IMR-90 (cell line): ENCODE data around the gene CGN. TPM values are rescaled to one million over a fixed set of nuclear protein-coding genes. Genes with fewer than 3 reads are reported as not detected.

Experiments
- ATAC-seq: fragments of 200-7000 bp; cut with Tn5 transposase; 2 replicates; pipeline ENCODE4 v1.9.1; 2020; ENCODE audit warnings: low read depth, mild to moderate bottlenecking, moderate library complexity
- BruUV-seq: library from RNA; stranded (reverse); fragments of 400-500 nt; replicated peaks from 2 replicates; lab custom pipeline; 2021; lab: Mats Ljungman, UMichigan
- CTCF ChIA-PET: fragments of 300-600 bp; formaldehyde crosslinking; extraction: SDS; loops from one replicate; lab custom pipeline; 2021; ENCODE audit warnings: antibody characterized with exemption; lab: Yijun Ruan, JAX
- POLR2A ChIA-PET: fragments of 300-600 bp; sonication (Branson Sonifier 250); formaldehyde crosslinking; loops from one replicate; lab custom pipeline; 2022; ENCODE audit warnings: antibody characterized with exemption; ENCODE audit not compliant: unreplicated experiment; lab: Charles Lee
- DNase-seq: peaks from one replicate; pipeline ENCODE4 v3.0.0; 2013
- H2AFZ ChIP-seq: replicated peaks from 2 replicates; pipeline ENCODE3; 2013; ENCODE audit warnings: low read length, mild to moderate bottlenecking; ENCODE audit not compliant: poor library complexity
- H2AK5ac ChIP-seq: 2 replicates; pipeline ENCODE4 v1.6.1; 2013; ENCODE audit warnings: low read depth, low read length, inconsistent platforms
- H2AK9ac ChIP-seq: replicated peaks from 2 replicates; pipeline ENCODE3; 2013; ENCODE audit warnings: mild to moderate bottlenecking, low read depth, low read length, moderate library complexity; ENCODE audit not compliant: poor library complexity
- H2BK120ac ChIP-seq: 2 replicates; pipeline ENCODE4 v1.6.1; 2013; ENCODE audit warnings: low read depth, low read length, inconsistent platforms
- H2BK15ac ChIP-seq: 3 replicates; pipeline ENCODE4 v1.6.1; 2013; ENCODE audit warnings: low read depth, low read length, inconsistent platforms
- H2BK20ac ChIP-seq: 2 replicates; pipeline ENCODE4 v1.6.1; 2013; ENCODE audit warnings: low read depth, mild to moderate bottlenecking, inconsistent platforms, low read length, moderate library complexity
- H2BK5ac ChIP-seq: 2 replicates; pipeline ENCODE4 v1.6.1; 2013; ENCODE audit warnings: mild to moderate bottlenecking, low read depth, low read length, inconsistent platforms; ENCODE audit not compliant: poor library complexity, severe bottlenecking
- H3K14ac ChIP-seq: replicated peaks from 2 replicates; pipeline ENCODE4 v1.6.1; 2013; ENCODE audit warnings: low read depth, low read length, inconsistent platforms
- H3K18ac ChIP-seq: 2 replicates; pipeline ENCODE4 v1.6.1; 2013; ENCODE audit warnings: low read depth, low read length, control low read depth
- H3K23ac ChIP-seq: 2 replicates; pipeline ENCODE4 v1.6.1; 2013; ENCODE audit warnings: low read depth, low read length, inconsistent platforms
- H3K27ac ChIP-seq: 2 replicates; pipeline ENCODE4 v1.5.1; 2013; ENCODE audit warnings: mild to moderate bottlenecking, control low read depth, low read length; ENCODE audit not compliant: insufficient read depth
- H3K27me3 ChIP-seq: 2 replicates; pipeline ENCODE4 v1.6.1; 2013; ENCODE audit warnings: low read length; ENCODE audit not compliant: control insufficient read depth, insufficient read depth
- H3K36me3 ChIP-seq: 2 replicates; pipeline ENCODE4 v1.6.1; 2013; ENCODE audit warnings: low read length, mixed read lengths; ENCODE audit not compliant: control insufficient read depth, insufficient read depth
- H3K4ac ChIP-seq: 2 replicates; pipeline ENCODE4 v1.6.1; 2013; ENCODE audit warnings: low read depth, low read length, inconsistent platforms
- H3K4me1 ChIP-seq: 2 replicates; pipeline ENCODE4 v1.6.1; 2013; ENCODE audit warnings: low read length, mixed read lengths; ENCODE audit not compliant: control insufficient read depth, insufficient read depth
- H3K4me2 ChIP-seq: 2 replicates; pipeline ENCODE4 v1.6.1; 2013; ENCODE audit warnings: low read depth, mild to moderate bottlenecking, control low read depth, low read length, moderate library complexity
- H3K4me3 ChIP-seq: 2 replicates; pipeline ENCODE4 v1.5.1; 2013; ENCODE audit warnings: low read depth, mild to moderate bottlenecking, control low read depth, low read length, moderate library complexity; ENCODE audit not compliant: insufficient read depth
- H3K56ac ChIP-seq: 2 replicates; pipeline ENCODE4 v1.6.1; 2013; ENCODE audit warnings: low read length, inconsistent platforms; ENCODE audit not compliant: insufficient read depth; ENCODE audit errors: extremely low read depth
- H3K79me1 ChIP-seq, 2 experiments: 2 replicates each; pipeline ENCODE4 v1.6.1; 2013; ENCODE audit warnings: low read length in 2 of 2, inconsistent platforms in 1 of 2, low read depth in 1 of 2
- H3K9ac ChIP-seq: 2 replicates; pipeline ENCODE4 v1.6.1; 2013; ENCODE audit warnings: low read depth, low read length, control low read depth
- H3K9me1 ChIP-seq: 2 replicates; pipeline ENCODE4 v1.6.1; 2013; ENCODE audit warnings: low read length, inconsistent platforms; ENCODE audit not compliant: insufficient read depth
- H3K9me3 ChIP-seq: 2 replicates; pipeline ENCODE4 v1.6.1; 2013; ENCODE audit warnings: low read length; ENCODE audit not compliant: control insufficient read depth, insufficient read depth
- H4K20me1 ChIP-seq: 2 replicates; pipeline ENCODE4 v1.6.1; 2013; ENCODE audit warnings: low read length, inconsistent platforms; ENCODE audit not compliant: insufficient read depth
- H4K5ac ChIP-seq: 2 replicates; pipeline ENCODE4 v1.6.1; 2013; ENCODE audit warnings: mild to moderate bottlenecking, low read depth, low read length, control low read depth
- H4K8ac ChIP-seq, 2 experiments: 2 replicates each; pipeline ENCODE4 v1.6.1; 2013; ENCODE audit warnings: low read depth in 2 of 2, low read length in 2 of 2, control low read depth in 1 of 2, inconsistent platforms in 1 of 2
- H4K91ac ChIP-seq: 2 replicates; pipeline ENCODE4 v1.6.1; 2013; ENCODE audit warnings: low read depth, low read length, inconsistent platforms; ENCODE audit not compliant: insufficient read depth
- CTCF ChIP-seq: conservative IDR thresholded peaks from 2 replicates; pipeline ENCODE4 v1.5.1; 2012; ENCODE audit warnings: mild to moderate bottlenecking, low read depth, low read length, improper control_type of control experiment
- ELK1 ChIP-seq: fragments of 150-350 bp; IDR thresholded peaks from 2 replicates; pipeline ENCODE4 v1.6.1; 2016; ENCODE audit warnings: low read depth, mild to moderate bottlenecking, low read length, moderate library complexity, borderline replicate concordance
- FOS ChIP-seq: fragments of 150-350 bp; IDR thresholded peaks from 2 replicates; pipeline ENCODE4 v1.6.1; 2016; ENCODE audit warnings: low read depth, low read length
- MAFK ChIP-seq: IDR thresholded peaks from 2 replicates; pipeline ENCODE4 v1.6.1; 2012; ENCODE audit warnings: low read depth, low read length, improper control_type of control experiment
- MAZ ChIP-seq: IDR thresholded peaks from 2 replicates; pipeline ENCODE4 v1.6.1; 2012; ENCODE audit warnings: low read depth, mild to moderate bottlenecking, low read length, improper control_type of control experiment, moderate library complexity, borderline replicate concordance
- MXI1 ChIP-seq: IDR thresholded peaks from 2 replicates; pipeline ENCODE4 v1.6.1; 2012; ENCODE audit warnings: low read depth, mild to moderate bottlenecking, low read length, moderate library complexity, borderline replicate concordance
- NFE2L2 ChIP-seq: fragments of 150-350 bp; IDR thresholded peaks from 2 replicates; pipeline ENCODE4 v1.6.1; 2016; ENCODE audit warnings: low read depth, mild to moderate bottlenecking, low read length
- POLR2A ChIP-seq: IDR thresholded peaks from 2 replicates; pipeline ENCODE4 v1.6.1; 2012; ENCODE audit warnings: mild to moderate bottlenecking, low read depth, low read length
- RAD21 ChIP-seq: IDR thresholded peaks from 2 replicates; pipeline ENCODE4 v1.6.1; 2012; ENCODE audit warnings: low read length, improper control_type of control experiment
- RCOR1 ChIP-seq: IDR thresholded peaks from 2 replicates; pipeline ENCODE4 v1.6.1; 2012; ENCODE audit warnings: mild to moderate bottlenecking, low read length, improper control_type of control experiment; ENCODE audit not compliant: insufficient replicate concordance
- RFX5 ChIP-seq: IDR thresholded peaks from 2 replicates; pipeline ENCODE4 v1.8.0; 2012; ENCODE audit warnings: low read depth, mild to moderate bottlenecking, low read length, moderate library complexity
- SMC3 ChIP-seq: fragments of 150-350 bp; IDR thresholded peaks from 2 replicates; pipeline ENCODE4 v1.6.1; 2016; ENCODE audit warnings: low read depth, mild to moderate bottlenecking, antibody characterized with exemption, low read length, moderate library complexity
- USF2 ChIP-seq: fragments of 150-350 bp; IDR thresholded peaks from 2 replicates; pipeline ENCODE4 v1.6.1; 2017; ENCODE audit warnings: mild to moderate bottlenecking, antibody characterized with exemption, low read length, low read depth
- whole genome bisulfite sequencing, 2 experiments: methylation state at CpG; one replicate each; pipeline versions ENCODE4 v1.1.5 to v1.1.7; 2013; ENCODE audit warnings: missing lambda C conversion rate in 2 of 2; ENCODE audit not compliant: insufficient read length in 1 of 2; ENCODE audit errors: extremely low coverage in 2 of 2; 5-methylcytosine and 5-hydroxymethylcytosine counted together
- dilution Hi-C: fragments of 300-500 bp; cut with HindIII; formaldehyde crosslinking; loops from one replicate; pipeline ENCODE4 v1.14.3; 2018; ENCODE audit warnings: low sequenced_read_pairs; ENCODE audit not compliant: unreplicated experiment
- in situ Hi-C: fragments of 300-500 bp; cut with MboI; formaldehyde crosslinking; loops from 3 replicates; pipeline ENCODE4 v1.14.3; 2019; ENCODE audit warnings: low sequenced_read_pairs, inconsistent platforms, mixed read lengths
- intact Hi-C: fragments of 100-400 bp; cut with micrococcal nuclease; formaldehyde crosslinking; loops from 2 replicates; pipeline ENCODE4 v1.10.0; 2022
- polyA plus RNA-seq, 3 experiments: library from polyadenylated mRNA; depleted of rRNA; stranded (reverse); fragments of >200 nt; gene quantifications; 2 replicates each; pipeline ENCODE4 v1.2.3, GENCODE V29; 2012; ENCODE audit warnings: low replicate concordance in 1 of 3
- total RNA-seq: library from RNA; depleted of rRNA; stranded (reverse); fragments of >200 nt; gene quantifications from 2 replicates; pipeline ENCODE4 v1.2.3, GENCODE V29; 2012

CGN gene
- total and polyA plus RNA-seq, 2 of the 4 experiments (the other 2 are of a cell fraction) = 0.34 to 0.36 TPM

GRCh38 chr1:151568626-151569088 lies 57.5 kb downstream of the CGN start:
- Histone ChIP-seq H3K18ac (no peak overlapping the region), H3K9me1 (peaks cover 10% of the 10 kb centered on the region; the same call in 1 of the 2 replicates), H4K5ac (no peak overlapping the region), H2AFZ (no peak overlapping the region), H4K91ac (no peak overlapping the region), H3K4me3 (no peak overlapping the region), H3K9ac (no peak overlapping the region), H3K79me1 (peaks cover 0 to 14% of the 10 kb centered on the region in 2 experiments; a peak in 1 of 4 replicates), H3K36me3 (peaks cover 41% of the 10 kb centered on the region), H2AK5ac (no peak overlapping the region), H3K27me3 (no peaks in the 10 kb centered on the region), H2AK9ac (peak overlapping the region; percentile 23), H3K4me1 (no peaks in the 10 kb centered on the region), H2BK5ac (no peak overlapping the region), H3K27ac (no peak overlapping the region), H4K20me1 (no peaks in the 10 kb centered on the region; the same call in 1 of the 2 replicates), H3K4me2 (no peak overlapping the region), H2BK20ac (no peak overlapping the region), H3K23ac (no peak overlapping the region), H2BK15ac (no peak overlapping the region), H2BK120ac (no peak overlapping the region), H3K4ac (no peak overlapping the region), H4K8ac (no peak overlapping the region), H3K56ac (no peak overlapping the region), H3K14ac (no peak overlapping the region), H3K9me3 (no peaks in the 10 kb centered on the region)
- intact Hi-C loops = no loop called here
- BruUV-seq = no TSS peak
- dilution Hi-C loops = no loop called here
- ChIA-PET POLR2A (no interaction called here), CTCF (interaction anchor here (0.6 kb wide), 1 partner anchor 174 kb away, joined by 3 read pairs; no protein-coding TSS in a partner anchor)
- in situ Hi-C loops = no loop called here
- TF ChIP-seq RFX5 (no peak), RAD21 (no peak), FOS (no peak), CTCF (no peak), MAZ (no peak), USF2 (no peak), NFE2L2 (no peak), SMC3 (no peak), MXI1 (no peak), POLR2A (no peak), ELK1 (no peak), MAFK (no peak), RCOR1 (no peak)
- no peak for DNase-seq
- no peak for ATAC-seq
- WGBS, 2 experiments = no CpG with 5 or more reads among the region's 3 CpGs
